AG08396 (cell line): Measurements from ENCODE around the gene IKZF2.
A peak's percentile ranks its signal among the peaks of the same experiment; 100 is the strongest.

Source experiments
- DNase-seq: peaks from one replicate; pipeline ENCODE4 v3.0.0; 2012; ENCODE audit warnings: low spot score, mixed read lengths

The IKZF2 gene

DNA sequence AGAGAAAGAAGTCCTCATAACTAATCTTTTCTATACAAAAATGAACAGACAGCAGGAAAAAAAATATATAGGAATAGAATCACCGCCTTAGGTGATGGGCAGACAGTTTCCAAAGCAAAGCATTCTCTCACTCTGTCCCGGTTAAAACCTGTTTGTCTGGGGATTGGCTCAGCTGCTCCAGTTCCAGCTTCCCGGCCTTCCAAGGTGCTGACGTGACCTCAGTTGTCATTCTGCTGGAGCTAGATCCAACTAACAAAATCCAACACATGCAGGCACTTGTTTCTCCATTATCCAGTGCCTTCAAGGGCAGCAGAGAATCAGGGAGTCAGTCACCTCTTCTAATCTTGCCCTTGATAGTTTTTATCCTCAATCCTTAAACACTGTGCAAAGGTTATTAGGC lies 52.8 kb downstream of the IKZF2 start:
- no peak for DNase-seq

DNA sequence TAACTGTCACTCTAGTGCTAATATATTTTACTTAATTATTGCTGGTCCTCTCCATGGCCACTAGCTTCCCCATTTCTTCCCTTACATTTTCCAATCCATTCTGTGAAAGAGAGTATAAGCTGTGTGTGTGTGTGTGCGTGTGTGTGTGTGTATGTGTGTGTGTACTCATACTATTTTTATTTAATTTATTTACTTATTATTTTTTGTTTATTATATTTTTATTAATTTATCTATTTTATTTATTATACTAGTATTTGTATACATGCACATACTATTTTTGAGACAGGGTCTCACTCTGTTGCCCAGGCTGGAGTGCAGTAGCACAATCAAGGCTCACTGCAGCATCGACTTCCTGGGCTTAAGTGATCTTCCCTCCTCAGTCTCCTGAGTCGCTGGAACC lies 59.6 kb downstream of the IKZF2 start:
- DNase-seq = no peak

DNA sequence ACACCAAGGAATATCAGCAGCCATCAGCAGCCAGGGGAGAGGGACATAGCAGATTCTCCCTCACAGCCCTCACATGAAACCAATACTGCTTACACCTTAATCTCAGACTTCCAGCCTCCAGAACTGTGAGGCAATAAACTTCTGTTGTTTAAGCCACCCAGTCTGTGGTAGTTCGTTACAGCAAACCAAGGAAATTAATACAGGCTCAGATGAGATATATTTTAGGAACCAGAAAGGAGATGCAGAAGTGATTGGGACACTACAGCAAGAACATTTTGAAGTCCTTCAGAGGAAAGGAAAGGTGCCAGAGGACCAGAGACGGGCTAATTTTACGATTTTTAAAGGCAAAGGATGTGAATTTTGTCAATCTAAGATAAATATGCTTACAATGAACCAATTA lies 60.6 kb downstream of the IKZF2 start:
- no peak for DNase-seq

DNA sequence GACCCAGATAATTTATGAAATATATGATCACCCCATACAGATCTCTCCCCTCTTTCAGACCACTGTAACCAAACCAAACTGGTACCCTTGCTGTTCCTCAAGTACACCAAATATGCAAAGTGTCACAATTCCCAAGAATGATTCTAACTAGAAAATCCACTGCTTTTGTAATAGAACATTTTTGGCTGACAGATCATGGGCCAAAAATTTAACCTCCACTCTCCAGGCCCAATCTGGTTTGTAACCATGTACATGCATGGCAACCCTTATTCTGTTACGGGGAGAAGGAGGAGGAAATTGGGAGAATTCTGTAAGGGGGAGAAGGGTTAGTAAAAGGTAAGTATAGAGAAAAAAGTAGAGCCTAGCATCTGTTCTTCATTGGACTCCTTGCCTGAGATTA lies 62.0 kb downstream of the IKZF2 start:
- peak; percentile 28 for DNase-seq

DNA sequence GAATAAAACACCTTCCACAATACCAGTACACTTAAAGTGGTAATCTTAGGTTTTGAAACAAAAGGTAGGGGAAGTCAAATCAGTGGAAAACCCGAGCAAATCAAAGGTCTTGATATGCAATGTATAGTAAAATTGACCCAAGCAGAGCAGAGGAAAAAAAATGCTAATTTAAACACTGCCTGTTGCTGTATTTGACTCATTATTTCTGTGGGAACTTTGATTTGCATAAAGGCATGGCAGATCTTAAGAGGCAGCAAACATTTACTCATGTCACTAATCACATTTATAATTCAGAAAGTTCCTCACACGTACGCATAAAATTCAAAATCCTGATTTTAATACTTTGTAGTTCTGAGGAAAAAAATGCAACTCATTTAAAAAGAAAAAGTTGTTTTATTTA lies 64.4 kb downstream of the IKZF2 start:
- no peak for DNase-seq

DNA sequence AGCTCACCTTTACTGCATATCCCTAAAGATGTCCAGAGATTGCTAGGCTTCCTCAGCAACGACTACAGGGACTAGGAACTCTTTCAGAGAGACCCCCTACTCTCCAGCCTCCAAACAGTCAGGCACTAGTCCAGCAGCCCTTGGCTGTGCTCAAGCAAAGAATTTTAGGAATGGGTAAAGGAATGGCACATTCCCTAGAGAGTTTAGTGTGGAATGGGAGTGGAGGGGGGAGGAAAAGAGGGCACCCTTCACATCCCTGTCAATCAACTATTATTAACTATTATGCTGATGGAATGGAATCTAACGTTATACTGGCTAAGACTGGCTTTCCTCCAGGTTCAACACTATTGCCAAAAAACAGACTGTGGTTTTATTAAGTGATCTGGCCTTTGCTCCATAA lies 64.8 kb downstream of the IKZF2 start:
- peak; percentile 12 for DNase-seq

DNA sequence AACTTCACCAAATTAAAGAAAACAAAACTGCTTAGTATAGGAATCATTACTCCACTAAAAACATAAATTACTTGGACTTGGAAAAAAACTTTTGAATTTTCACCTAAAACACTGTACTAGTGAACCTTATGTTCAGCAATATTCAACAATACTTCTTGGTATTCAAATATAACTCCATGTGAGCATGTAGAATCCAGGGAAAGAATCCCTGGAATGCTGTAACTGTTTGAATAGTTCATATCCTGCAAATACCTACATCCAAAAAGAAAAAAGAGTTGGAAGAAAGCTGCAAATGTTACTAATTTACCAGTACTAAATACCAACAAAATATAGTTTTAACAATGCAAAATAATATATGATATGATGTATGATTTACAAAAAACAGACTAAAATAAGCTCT lies 65.4 kb downstream of the IKZF2 start:
- DNase-seq = no peak

DNA sequence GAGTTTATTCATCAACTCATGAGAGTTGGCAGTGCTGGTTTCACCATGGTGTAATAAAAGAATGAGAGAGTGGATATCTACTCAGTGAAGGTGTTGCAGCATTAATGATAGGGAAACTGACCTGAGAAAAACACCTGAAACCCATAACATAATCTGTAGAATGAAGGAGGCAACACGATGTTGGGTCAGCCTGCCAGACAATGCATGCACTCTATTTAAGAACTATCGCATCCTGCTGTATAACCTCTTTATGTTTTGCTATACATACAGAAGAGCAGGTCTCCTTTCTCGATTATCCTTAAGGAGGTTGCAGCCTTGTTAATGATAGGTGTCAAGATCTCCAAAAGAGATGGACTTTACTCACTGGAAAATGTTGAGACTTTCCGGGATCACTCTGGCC lies 65.9 kb downstream of the IKZF2 start:
- DNase-seq = no peak

DNA sequence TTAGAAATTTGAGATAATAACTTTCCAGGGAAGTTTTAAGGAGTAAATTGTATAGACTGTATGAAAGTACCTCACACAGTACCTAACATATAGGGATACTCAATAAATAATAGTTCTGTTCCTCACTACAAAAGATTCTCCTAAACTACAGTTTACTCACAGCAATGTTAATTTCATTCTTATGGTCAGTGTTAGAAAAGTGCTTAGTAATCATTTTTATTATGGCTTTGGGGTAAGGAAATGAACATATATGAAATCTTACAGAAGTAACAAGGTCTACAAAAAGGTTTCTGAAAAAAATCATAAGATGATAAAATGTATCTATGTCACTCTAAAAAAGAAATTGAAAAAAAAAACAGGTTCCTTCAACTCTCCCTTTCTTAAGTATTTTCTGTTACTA lies 67.2 kb downstream of the IKZF2 start:
- no peak for DNase-seq

DNA sequence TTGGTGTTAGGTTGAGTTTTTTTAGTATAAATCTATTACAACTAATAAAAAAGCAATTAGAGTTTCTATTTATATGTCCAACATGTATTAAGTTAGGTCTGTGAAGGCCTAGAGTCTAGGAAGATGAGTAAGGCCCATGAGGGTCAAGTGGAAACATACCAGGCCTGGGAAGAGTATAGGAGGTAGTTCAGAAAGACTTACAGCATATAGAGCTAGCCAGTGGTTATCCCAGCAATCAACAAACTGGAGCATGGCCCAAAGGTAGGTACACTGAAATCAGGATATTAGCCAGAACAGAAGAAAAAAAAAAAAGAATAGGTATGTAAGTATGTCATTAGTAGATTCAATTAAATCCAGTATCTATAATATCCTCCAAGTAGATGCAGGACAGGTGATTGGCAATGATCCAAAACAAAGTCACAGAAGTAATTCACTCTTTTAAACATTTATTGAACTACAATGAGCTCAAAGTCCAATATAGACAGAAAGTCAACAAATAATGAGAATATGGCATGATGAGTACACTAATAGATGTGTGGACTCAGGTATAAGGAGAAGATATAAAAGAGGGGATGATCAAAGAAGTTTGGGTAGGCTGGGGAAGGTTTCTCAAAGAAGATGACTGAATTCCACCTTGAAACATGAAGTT lies 70.3 kb downstream of the IKZF2 start:
- DNase-seq = no peak

DNA sequence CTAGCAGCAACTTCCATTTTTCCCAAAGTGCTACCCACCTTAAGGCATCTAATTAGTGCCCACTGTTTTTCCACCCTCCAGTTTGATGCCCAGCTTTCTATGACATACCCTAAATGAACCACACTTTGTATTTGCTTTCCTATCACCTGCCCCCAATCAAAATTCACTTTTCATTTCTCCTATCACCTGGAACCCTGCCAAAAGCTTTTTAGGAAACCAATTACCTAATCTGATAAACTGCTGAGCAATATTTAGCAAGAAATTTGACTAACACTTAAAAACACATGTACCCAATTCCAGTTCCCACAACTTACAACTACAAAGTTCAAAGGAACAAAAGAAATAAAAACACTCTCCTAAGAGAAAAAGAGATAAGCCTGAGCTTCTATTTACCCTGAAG lies 71.7 kb downstream of the IKZF2 start:
- no peak for DNase-seq

DNA sequence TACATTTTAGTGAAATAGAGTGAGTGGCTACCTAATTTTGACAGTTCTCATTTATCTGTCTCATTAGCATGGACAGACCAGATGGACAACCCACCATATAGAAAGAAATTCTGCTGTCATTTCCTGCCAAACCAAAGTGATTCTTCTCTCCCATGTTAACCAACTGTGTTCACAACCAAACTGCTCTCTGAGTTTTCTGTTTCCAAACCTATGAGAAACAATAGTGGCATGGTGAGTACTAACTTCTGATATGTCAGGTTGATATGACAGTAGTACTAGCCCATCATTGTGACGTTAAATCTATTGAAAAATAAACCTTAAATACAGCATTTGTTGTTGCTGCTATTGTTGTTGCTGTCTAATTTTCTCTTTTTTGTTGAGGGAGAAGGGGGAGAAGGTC lies 72.7 kb downstream of the IKZF2 start:
- no peak for DNase-seq

DNA sequence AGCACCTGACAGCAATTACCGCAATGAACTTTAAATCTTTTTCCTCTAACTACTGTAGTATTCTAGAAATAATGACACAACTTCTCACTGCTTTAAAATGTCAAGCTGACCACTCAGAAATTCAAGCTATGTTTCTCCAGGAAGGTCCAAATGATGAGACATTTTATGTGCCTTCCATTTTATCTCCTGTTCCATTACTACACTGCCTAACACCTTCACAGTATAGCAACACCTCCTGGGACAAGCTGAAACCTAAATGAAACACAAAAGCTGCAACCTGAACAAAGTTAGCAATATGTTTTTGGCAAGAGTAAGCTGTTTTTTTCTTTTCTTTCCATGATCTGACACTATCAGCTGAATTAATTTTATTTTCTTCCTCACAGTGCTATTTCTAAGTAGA lies 81.9 kb downstream of the IKZF2 start:
- no peak for DNase-seq

DNA sequence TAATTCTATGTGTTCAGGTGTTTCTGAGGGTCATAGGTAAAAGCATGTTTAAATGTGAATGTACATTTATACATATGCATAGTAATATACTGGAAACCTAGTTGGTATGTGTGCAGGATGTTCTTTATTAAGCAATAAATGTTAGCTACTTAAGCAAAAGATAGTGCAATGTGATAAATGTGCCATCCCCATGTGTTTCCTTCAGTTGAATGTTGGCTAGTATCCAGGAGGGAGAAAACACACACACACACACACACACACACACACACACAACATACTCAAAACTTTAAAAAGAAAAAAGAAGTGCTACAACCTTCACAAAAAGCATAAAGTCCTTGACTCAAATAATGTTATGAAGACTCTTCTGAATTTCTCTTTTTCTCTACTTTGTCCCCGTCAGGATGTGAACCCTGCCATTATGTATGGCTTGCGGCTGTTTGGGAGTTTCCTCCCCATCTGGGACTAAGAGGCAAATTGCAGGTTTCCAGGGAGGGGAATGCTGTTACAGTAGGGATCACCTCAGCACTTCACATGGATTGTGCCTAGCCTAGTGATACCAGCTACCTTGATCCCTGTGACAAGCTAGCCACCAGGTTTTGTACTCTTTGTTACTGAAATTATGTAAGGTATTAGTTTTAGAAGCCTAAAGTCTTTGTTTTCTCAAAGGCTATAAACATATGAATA lies 82.6 kb downstream of the IKZF2 start:
- DNase-seq = no peak

DNA sequence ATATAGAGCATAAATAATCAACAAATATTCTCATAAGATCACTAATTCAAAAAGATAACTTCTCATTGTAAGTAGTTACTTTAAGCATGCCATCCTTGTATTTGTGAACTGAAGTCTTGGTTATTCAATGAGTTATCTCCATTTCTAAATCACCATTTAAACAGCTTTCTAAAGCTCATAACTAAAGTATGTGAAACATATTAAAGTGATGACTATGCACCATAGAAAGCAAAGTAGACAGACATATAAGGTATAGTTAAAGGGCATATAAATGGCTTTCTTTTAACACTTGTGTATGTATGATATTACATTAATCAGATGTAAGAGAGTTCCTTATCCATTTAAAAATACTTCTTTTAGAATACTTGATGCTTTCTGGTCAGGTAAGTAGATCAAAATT lies 83.5 kb downstream of the IKZF2 start:
- DNase-seq = no peak

DNA sequence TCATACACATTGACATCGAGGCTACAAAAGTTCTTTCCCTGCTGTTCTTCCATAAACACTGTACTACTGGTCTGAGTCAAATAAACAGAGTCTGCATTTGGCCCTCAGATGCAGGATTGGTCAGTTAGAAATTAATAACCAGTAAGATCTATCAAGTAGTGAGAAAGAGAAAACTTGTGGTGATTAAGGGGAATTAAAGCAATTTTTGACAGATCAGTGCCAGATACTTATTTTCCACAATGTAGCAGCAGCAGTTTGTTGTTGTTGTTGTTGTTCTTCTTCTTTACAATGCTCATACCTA lies 85.0 kb downstream of the IKZF2 start:
- no peak for DNase-seq

DNA sequence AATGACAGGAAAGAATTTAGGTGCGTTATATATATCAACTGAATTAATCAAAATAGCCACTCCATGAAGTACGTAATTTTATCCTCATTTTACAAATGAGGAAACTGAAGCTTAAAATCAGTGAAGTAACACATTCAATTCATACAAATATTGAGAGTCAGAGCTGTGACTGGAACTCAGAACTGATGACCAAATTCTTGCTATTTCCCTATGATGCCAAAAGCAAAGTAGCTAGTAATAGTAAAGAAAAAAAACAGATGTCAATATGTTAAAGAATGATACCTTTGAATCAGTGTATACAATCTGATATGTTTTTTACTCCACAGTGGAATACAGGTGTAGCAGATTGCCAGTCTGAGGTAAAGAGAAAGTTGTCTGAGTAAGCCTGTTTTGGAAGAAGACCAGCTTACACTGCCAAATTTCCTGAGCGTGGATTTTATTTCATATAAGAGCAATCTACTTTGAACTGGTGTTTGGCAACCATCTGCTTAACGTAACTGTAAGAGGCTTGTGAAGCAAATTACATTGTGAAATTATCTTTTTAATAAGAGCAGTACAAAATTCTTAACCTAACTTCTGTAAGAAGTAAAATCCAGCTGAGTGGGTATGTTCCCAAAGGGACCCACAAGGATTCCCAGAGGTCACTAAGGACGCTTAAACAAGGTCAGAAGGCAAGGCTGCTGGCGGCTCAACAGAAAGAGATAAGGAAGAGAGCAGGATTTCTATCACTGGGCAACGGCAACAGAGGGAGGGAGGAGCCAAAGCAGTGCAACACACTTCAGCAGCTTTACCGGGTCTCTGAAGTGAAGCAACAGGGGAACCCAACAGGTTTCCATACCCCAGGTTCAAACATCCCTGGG lies 85.6 kb downstream of the IKZF2 start:
- DNase-seq = peak; percentile 20

DNA sequence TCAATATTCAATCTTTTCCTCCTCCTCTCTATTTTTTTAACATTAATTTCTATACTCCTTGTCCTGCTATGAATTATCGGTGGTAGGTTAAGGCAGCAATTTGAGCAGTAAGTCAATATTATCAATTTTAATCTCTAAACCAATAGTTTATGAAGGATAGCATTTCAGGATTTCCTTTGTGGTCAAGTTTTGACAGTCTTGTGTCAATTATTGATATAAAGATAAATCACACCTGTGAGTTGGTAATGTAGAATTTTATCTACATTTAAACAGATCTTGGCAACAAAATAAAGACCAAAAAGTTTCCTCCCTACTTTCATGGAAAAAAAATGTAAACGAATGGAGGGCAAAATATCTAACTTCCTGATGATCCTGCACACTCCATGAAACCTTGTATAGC lies 87.3 kb downstream of the IKZF2 start:
- DNase-seq = no peak

DNA sequence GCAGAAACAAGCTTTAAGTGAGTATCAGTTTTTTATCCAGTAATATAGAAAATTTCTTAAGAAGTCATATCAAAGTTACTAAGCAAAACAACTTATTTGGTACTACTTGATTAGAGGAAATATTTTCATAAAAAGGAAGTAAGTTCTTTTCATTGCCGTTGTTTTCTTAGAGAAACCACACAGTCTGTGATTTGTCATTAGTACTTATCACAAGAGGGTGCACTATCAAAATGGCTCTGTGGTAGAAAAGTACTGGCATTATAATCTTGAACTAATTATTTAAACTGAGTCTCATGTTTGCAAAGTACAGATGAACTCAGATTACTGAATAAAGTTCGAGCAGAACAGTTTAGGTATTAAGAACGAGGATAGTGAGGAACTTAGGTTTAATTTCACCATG lies 93.4 kb downstream of the IKZF2 start:
- DNase-seq = no peak

DNA sequence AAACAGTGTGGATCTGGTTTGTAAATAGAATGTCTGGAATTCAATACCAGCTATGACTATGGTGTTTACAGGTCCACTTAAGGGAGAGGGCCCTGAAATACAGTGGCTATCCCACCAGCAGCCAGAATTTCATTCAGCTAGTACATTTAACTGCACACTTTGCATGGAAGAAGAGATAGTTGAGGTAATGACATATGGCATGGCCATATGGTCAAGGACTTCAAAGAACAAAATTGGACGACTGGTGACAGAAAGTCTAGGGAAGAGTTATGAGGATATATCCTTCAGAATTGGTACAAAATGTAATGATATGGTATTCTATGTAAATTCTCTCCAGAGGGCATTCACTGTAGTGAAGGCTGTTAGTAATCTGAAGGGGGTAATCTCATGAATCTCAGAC lies 105.0 kb downstream of the IKZF2 start:
- no peak for DNase-seq

DNA sequence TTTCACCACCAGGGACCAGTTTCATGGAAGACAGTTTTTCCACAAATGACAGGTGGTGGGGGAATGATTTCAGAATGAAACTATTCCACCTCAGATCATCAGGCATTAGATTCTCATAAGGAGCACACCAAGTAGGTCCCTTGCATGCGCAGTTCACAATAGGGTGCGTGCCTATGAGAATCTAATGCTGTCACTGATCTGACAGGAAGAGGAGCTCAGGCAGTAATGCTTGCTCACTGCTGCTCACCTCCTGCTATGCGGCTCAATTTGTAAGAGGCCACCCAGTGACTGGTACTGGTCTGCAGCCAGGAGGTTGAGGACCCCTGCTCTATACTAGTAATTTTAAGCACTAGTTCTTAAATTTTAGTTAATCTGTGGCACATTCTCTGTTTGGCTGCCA lies 107.8 kb downstream of the IKZF2 start:
- DNase-seq = no peak

DNA sequence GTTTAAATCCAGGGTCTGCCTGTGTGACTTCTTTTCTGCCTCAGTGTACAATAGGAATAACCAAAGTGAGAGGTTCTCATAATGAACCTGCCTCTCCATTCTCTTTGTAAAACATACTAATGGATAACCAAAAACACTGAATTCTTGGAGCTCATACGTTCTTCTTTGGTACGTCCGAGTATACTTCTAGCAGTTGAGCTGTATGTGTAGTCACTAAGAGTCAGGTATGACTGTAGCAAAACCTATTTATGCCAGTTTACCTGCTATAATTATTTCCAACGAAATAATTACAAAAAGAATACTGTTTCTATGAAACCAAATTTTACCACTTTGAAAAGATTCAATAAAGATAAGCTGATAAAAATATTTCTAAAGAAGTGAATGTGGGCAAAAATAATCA lies 109.2 kb downstream of the IKZF2 start:
- DNase-seq = no peak

DNA sequence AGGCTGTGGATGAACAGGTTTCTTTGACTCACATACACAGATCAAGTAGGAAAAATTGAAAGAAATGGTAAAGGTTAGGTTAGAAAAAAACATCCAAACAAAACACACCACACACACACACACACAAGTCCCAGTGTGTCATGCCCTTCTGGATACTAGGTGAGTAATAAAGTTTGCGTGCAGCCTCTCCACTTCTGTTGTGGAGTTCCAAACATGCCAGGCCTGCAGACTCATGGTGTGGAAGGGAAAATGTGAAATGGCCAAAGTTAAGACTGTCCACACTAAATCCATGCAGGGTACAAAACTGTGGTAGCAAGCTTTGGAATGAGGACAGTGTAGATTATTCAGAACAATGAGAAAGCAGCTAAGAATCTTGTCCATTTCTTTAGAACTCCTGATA lies 114.6 kb downstream of the IKZF2 start:
- DNase-seq = peak; percentile 24

DNA sequence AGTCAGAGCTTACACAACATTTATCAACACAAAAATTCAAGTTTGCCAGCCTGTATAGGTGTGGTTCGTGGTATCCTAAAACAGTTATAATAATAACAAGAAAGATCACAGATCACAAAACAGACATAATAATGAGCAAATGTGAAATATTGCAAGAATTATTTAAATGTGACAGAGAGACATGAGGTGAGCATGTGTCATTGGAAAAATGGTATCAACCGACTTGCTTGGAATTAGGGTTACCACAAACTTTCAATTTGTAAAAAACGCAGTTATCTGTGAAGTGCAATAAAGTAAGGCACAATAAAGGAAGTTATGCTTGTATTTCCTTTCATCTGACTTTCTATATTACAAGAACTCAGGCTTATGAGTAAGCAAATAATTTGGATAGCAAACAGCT lies 116.8 kb downstream of the IKZF2 start:
- DNase-seq = no peak
